Uterus (tissue), 4 donors: Measurements from ENCODE around the gene ANKK1. TPM values are rescaled to one million over a fixed set of nuclear protein-coding genes. Genes with fewer than 3 reads are reported as not detected.

Source experiments
- DNase-seq, 2 donors: peaks; one replicate each; pipeline ENCODE4 v3.0.0-alpha.2; 2019 to 2020
- H3K27ac ChIP-seq, 2 donors: fragments of 200-600 bp; sonication (generic); 1 replicate in 1 of 2; 2 replicates in 1 of 2; pipeline ENCODE4 v1.5.1; 2016 to 2018
- H3K27me3 ChIP-seq, 2 donors: fragments of 200-600 bp; sonication (generic); one replicate each; pipeline ENCODE4 v1.5.1; 2018 to 2019; ENCODE audit warnings: control low read depth in 1 of 2
- H3K36me3 ChIP-seq, 2 donors: fragments of 200-600 bp; sonication (generic); one replicate each; pipeline ENCODE4 v1.5.1; 2019; ENCODE audit warnings: control low read depth in 1 of 2
- H3K4me1 ChIP-seq, 2 donors: fragments of 200-600 bp; sonication (generic); one replicate each; pipeline ENCODE4 v1.5.1; 2018 to 2019; ENCODE audit warnings: control low read depth in 1 of 2
- H3K4me3 ChIP-seq, 2 donors: fragments of 200-600 bp; sonication (generic); 1 replicate in 1 of 2; 2 replicates in 1 of 2; pipeline ENCODE4 v1.5.1; 2018 to 2019; ENCODE audit warnings: mild to moderate bottlenecking in 1 of 2
- H3K9me3 ChIP-seq, 2 donors: fragments of 200-600 bp; sonication (generic); one replicate each; pipeline ENCODE4 v1.5.1; 2019; ENCODE audit warnings: control low read depth in 1 of 2
- CTCF ChIP-seq, 4 experiments: fragments of 200-600 bp in 2 of 4; fragments of 450-650 bp in 2 of 4; sonication (generic) in 2 of 4; IDR thresholded peaks; one replicate each; pipeline ENCODE4 v1.5.1; 2016 to 2019; ENCODE audit warnings: antibody characterized with exemption in 4 of 4, mild to moderate bottlenecking in 2 of 4, moderate library complexity in 1 of 4
- POLR2A ChIP-seq, 2 donors: fragments of 450-650 bp; IDR thresholded peaks; one replicate each; pipeline ENCODE4 v1.6.1; 2016; ENCODE audit warnings: antibody characterized with exemption in 2 of 2, mild to moderate bottlenecking in 1 of 2, moderate library complexity in 1 of 2
- intact Hi-C: fragments of 100-400 bp; cut with DNase I; formaldehyde crosslinking; loops from one replicate; pipeline ENCODE4 v1.15.1; 2023; ENCODE audit warnings: low total_unique reads
- total RNA-seq, 4 donors: library from RNA; depleted of rRNA in 3 of 4; stranded (reverse); fragments of >200 nt in 3 of 4; gene quantifications; one replicate each; pipeline versions ENCODE4 v1.1.0 to v1.2.4, GENCODE V29; 2014 to 2023
- donor health status: DM: yes; HTN: yes; CAD: no.

Gene ANKK1
- total RNA-seq, 4 donors from 2014 or later = 0.41 to 1.0 TPM; not detected in 2

- intact Hi-C loops = no loop called here
- H3K4me1 ChIP-seq = no peaks in the 10 kb centered on the region
- no peaks in the 10 kb centered on the region for H3K9me3 ChIP-seq
- no peak for DNase-seq
- H3K4me3 ChIP-seq = no peak overlapping the region
- H3K27me3 ChIP-seq = no peaks in the 10 kb centered on the region
- H3K27ac ChIP-seq = no peak overlapping the region
- H3K36me3 ChIP-seq = no peaks in the 10 kb centered on the region
- no peak for TF ChIP-seq CTCF (IDR thresholded peaks at IDR 0.05)
- TF ChIP-seq POLR2A (IDR thresholded peaks at IDR 0.05) = no peak
Measured at GRCh38 chr11:113407163-113407562, 19.6 kb downstream of the ANKK1 start.

GRCh38 chr11:113408206-113408605 is 20.6 kb downstream of the ANKK1 start:
- no peak for TF ChIP-seq POLR2A (IDR thresholded peaks at IDR 0.05)
- TF ChIP-seq CTCF (IDR thresholded peaks at IDR 0.05) = no peak
- no peak for DNase-seq
- Histone ChIP-seq H3K27me3 (no peaks in the 10 kb centered on the region), H3K27ac (no peak overlapping the region), H3K4me3 (no peak overlapping the region), H3K36me3 (no peaks in the 10 kb centered on the region), H3K9me3 (no peaks in the 10 kb centered on the region), H3K4me1 (no peaks in the 10 kb centered on the region)
- intact Hi-C loops = no loop called here

- no peaks in the 10 kb centered on the region for H3K9me3 ChIP-seq
- no peaks in the 10 kb centered on the region for H3K27me3 ChIP-seq
- no peaks in the 10 kb centered on the region for H3K36me3 ChIP-seq
- H3K4me3 ChIP-seq = no peak overlapping the region
- TF ChIP-seq POLR2A (IDR thresholded peaks at IDR 0.05) (no peak), CTCF (IDR thresholded peaks at IDR 0.05) (no peak)
- H3K4me1 ChIP-seq = no peaks in the 10 kb centered on the region
- H3K27ac ChIP-seq = no peak overlapping the region
- no peak for DNase-seq
- intact Hi-C loops = no loop called here
Measured at GRCh38 chr11:113408887-113409286, 21.3 kb downstream of the ANKK1 start.

- Histone ChIP-seq H3K27me3 (no peaks in the 10 kb centered on the region), H3K27ac (no peak overlapping the region), H3K9me3 (no peaks in the 10 kb centered on the region), H3K4me3 (no peak overlapping the region), H3K4me1 (no peaks in the 10 kb centered on the region), H3K36me3 (no peaks in the 10 kb centered on the region)
- no peak for DNase-seq
- intact Hi-C loops = no loop called here
- TF ChIP-seq CTCF (IDR thresholded peaks at IDR 0.05) (no peak), POLR2A (IDR thresholded peaks at IDR 0.05) (no peak)
Measured at GRCh38 chr11:113409526-113409925, 21.9 kb downstream of the ANKK1 start.

GRCh38 chr11:113410414-113411135 is 23.0 kb downstream of the ANKK1 start:
- Histone ChIP-seq H3K27me3 (no peaks in the 10 kb centered on the region), H3K4me1 (no peaks in the 10 kb centered on the region), H3K36me3 (no peaks in the 10 kb centered on the region), H3K4me3 (no peak overlapping the region), H3K9me3 (no peaks in the 10 kb centered on the region), H3K27ac (no peak overlapping the region)
- no peak for TF ChIP-seq CTCF (IDR thresholded peaks at IDR 0.05)
- TF ChIP-seq POLR2A (IDR thresholded peaks at IDR 0.05) = no peak
- DNase-seq = no peak
- intact Hi-C loops = no loop called here
